A673 (cell line): Measurements from ENCODE around the gene UAP1L1. TPM values are rescaled to one million over a fixed set of nuclear protein-coding genes. Genes with fewer than 3 reads are reported as not detected.

Experiments
- BruUV-seq: library from RNA; stranded (reverse); fragments of 400-500 nt; replicated peaks from 2 replicates; lab custom pipeline; 2021; lab: Mats Ljungman, UMichigan
- CTCF ChIA-PET: fragments of 300-600 bp; sonication (Branson Sonifier 250); formaldehyde crosslinking; loops from one replicate; lab custom pipeline; 2022; ENCODE audit warnings: antibody characterized with exemption; lab: Charles Lee
- POLR2A ChIA-PET: fragments of 300-600 bp; sonication (Branson Sonifier 250); formaldehyde crosslinking; loops from one replicate; lab custom pipeline; 2022; ENCODE audit warnings: antibody characterized with exemption; ENCODE audit not compliant: low non-redundant PET; lab: Charles Lee
- DNase-seq: peaks from one replicate; pipeline ENCODE4 v3.0.0-alpha.2; 2015; ENCODE audit warnings: low spot score
- H3K27ac ChIP-seq: fragments of 200-600 bp; sonication (generic); 2 replicates; pipeline ENCODE4 v1.5.1; 2016; ENCODE audit warnings: mixed run types, low read depth, mild to moderate bottlenecking, mixed read lengths, antibody characterized with exemption, low read length; ENCODE audit not compliant: poor library complexity, severe bottlenecking
- H3K27me3 ChIP-seq: fragments of 200-600 bp; sonication (generic); replicated peaks from 2 replicates; pipeline ENCODE4 v1.6.1; 2017; ENCODE audit warnings: mixed run types, low read depth, mild to moderate bottlenecking, mixed read lengths, antibody characterized with exemption, low read length; ENCODE audit not compliant: insufficient read depth, poor library complexity
- H3K36me3 ChIP-seq: fragments of 200-600 bp; sonication (generic); 2 replicates; pipeline ENCODE4 v1.6.1; 2016; ENCODE audit warnings: mixed run types, mild to moderate bottlenecking, mixed read lengths, antibody characterized with exemption, low read length; ENCODE audit not compliant: insufficient read depth, poor library complexity, severe bottlenecking
- H3K4me1 ChIP-seq: fragments of 200-600 bp; sonication (generic); 2 replicates; pipeline ENCODE4 v1.6.1; 2017; ENCODE audit warnings: mixed run types, mild to moderate bottlenecking, mixed read lengths, antibody characterized with exemption, low read length; ENCODE audit not compliant: insufficient read depth, poor library complexity, severe bottlenecking
- H3K4me3 ChIP-seq: fragments of 200-600 bp; sonication (generic); 2 replicates; pipeline ENCODE4 v1.5.1; 2016; ENCODE audit warnings: low read depth, mixed run types, mild to moderate bottlenecking, mixed read lengths, low read length; ENCODE audit not compliant: poor library complexity, severe bottlenecking
- H3K9me3 ChIP-seq: fragments of 200-600 bp; sonication (generic); 2 replicates; pipeline ENCODE4 v1.6.1; 2016; ENCODE audit warnings: mixed run types, low read depth, mild to moderate bottlenecking, mixed read lengths, antibody characterized with exemption, low read length; ENCODE audit not compliant: poor library complexity, severe bottlenecking
- CTCF ChIP-seq: fragments of 300-800, 200-600 bp; sonication (generic); conservative IDR thresholded peaks from 2 replicates; pipeline ENCODE4 v1.5.1; 2017; ENCODE audit warnings: low read depth, mild to moderate bottlenecking, antibody characterized with exemption, low read length, moderate library complexity, mixed read lengths
- EZH2 ChIP-seq: fragments of 200-600 bp; sonication (generic); IDR thresholded peaks from 2 replicates; pipeline ENCODE4 v1.6.1; 2017; ENCODE audit warnings: borderline replicate concordance, low read depth, mild to moderate bottlenecking, mixed read lengths, antibody characterized with exemption, low read length; ENCODE audit not compliant: poor library complexity, severe bottlenecking
- intact Hi-C: fragments of 100-400 bp; cut with micrococcal nuclease; formaldehyde crosslinking; loops from one replicate; pipeline ENCODE4 v1.10.0; 2022; ENCODE audit not compliant: unreplicated experiment
- total RNA-seq: library from RNA; stranded (reverse); gene quantifications from 2 replicates; pipeline ENCODE4 v1.2.3, GENCODE V29; 2021

The UAP1L1 gene
- total RNA-seq, 1 experiment from 2014 or later = 11.2 TPM

GRCh38 chr9:137082222-137082924, 5.1 kb downstream of the UAP1L1 start:
- DNase-seq = no peak
- CTCF ChIA-PET = no interaction called here
- BruUV-seq = no TSS peak
- Histone ChIP-seq H3K36me3 (peaks cover 5% of the 10 kb centered on the region), H3K4me3 (no peak overlapping the region), H3K4me1 (peaks cover 19% of the 10 kb centered on the region), H3K27ac (peak overlapping the region; percentile 67), H3K9me3 (no peaks in the 10 kb centered on the region), H3K27me3 (no peaks in the 10 kb centered on the region)
- POLR2A ChIA-PET = no interaction called here
- intact Hi-C loops = no loop called here
- no peak for TF ChIP-seq CTCF
- TF ChIP-seq EZH2 = no peak

GRCh38 chr9:137082925-137083290, 5.6 kb downstream of the UAP1L1 start:
- H3K27ac ChIP-seq = peak overlapping the region; percentile 67
- no peaks in the 10 kb centered on the region for H3K9me3 ChIP-seq
- no peak for DNase-seq
- POLR2A ChIA-PET = no interaction called here
- CTCF ChIA-PET = no interaction called here
- TF ChIP-seq CTCF (no peak), EZH2 (no peak)
- BruUV-seq = no TSS peak
- H3K27me3 ChIP-seq = no peaks in the 10 kb centered on the region
- H3K36me3 ChIP-seq = peaks cover 5% of the 10 kb centered on the region
- H3K4me1 ChIP-seq = peaks cover 23% of the 10 kb centered on the region
- H3K4me3 ChIP-seq = no peak overlapping the region
- intact Hi-C loops = no loop called here

- no peak overlapping the region for H3K4me3 ChIP-seq
- peak overlapping the region; percentile 67 for H3K27ac ChIP-seq
- H3K36me3 ChIP-seq = peaks cover 5% of the 10 kb centered on the region
- DNase-seq = peak; percentile 87
- TF ChIP-seq CTCF (no peak), EZH2 (no peak)
- H3K27me3 ChIP-seq = no peaks in the 10 kb centered on the region
- peaks cover 25% of the 10 kb centered on the region for H3K4me1 ChIP-seq
- BruUV-seq = no TSS peak
- POLR2A ChIA-PET = no interaction called here
- intact Hi-C loops = no loop called here
- no peaks in the 10 kb centered on the region for H3K9me3 ChIP-seq
- CTCF ChIA-PET = no interaction called here
Observed at GRCh38 chr9:137083394-137084004, 6.2 kb downstream of the UAP1L1 start.
